Tibial nerve (tissue), 4 donors: ENCODE results near the gene ASXL1. TPM values are rescaled to one million over a fixed set of nuclear protein-coding genes. Genes with fewer than 3 reads are reported as not detected.
"Not testable (repeated sequence)": the region's sequence is repeated elsewhere in the genome, so short reads cannot be mapped to it uniquely, and the experiment has no call there.

ENCODE experiments used
- DNase-seq, 2 donors: peaks; one replicate each; pipeline ENCODE4 v3.0.0-alpha.2; 2019; ENCODE audit warnings: low spot score in 2 of 2
- H3K27ac ChIP-seq, 4 donors: fragments of 200-600 bp; sonication (generic) in 3 of 4; one replicate each; pipeline ENCODE4 v1.5.1; 2017 to 2019; ENCODE audit warnings: mild to moderate bottlenecking in 1 of 4
- H3K27me3 ChIP-seq, 2 donors: fragments of 200-600 bp; sonication (generic) in 1 of 2; one replicate each; pipeline versions ENCODE4 v1.5.1 to v1.6.0; 2017 to 2019
- H3K36me3 ChIP-seq, 3 donors: fragments of 200-600 bp; sonication (generic); one replicate each; pipeline ENCODE4 v1.5.1; 2018 to 2019
- H3K4me1 ChIP-seq, 4 donors: fragments of 200-600 bp; sonication (generic) in 3 of 4; one replicate each; pipeline ENCODE4 v1.5.1; 2017 to 2019
- H3K4me3 ChIP-seq, 4 donors: fragments of 200-600 bp; sonication (generic) in 3 of 4; one replicate each; pipeline ENCODE4 v1.5.1; 2017 to 2019; ENCODE audit warnings: mild to moderate bottlenecking in 1 of 4, moderate library complexity in 1 of 4
- H3K9me3 ChIP-seq, 4 donors: fragments of 200-600 bp; sonication (generic) in 3 of 4; one replicate each; pipeline ENCODE4 v1.5.1; 2017 to 2019
- EP300 ChIP-seq, 2 donors: sonication (generic); formaldehyde crosslinking; IDR thresholded peaks; one replicate each; pipeline ENCODE4 v1.6.1; 2017; ENCODE audit warnings: antibody characterized with exemption in 2 of 2, mild to moderate bottlenecking in 1 of 2
- POLR2A ChIP-seq, 2 donors: fragments of 450-650 bp; IDR thresholded peaks; one replicate each; pipeline ENCODE4 v1.6.1; 2017; ENCODE audit warnings: antibody characterized with exemption in 2 of 2, mild to moderate bottlenecking in 2 of 2, moderate library complexity in 2 of 2
- WGBS, 2 donors: methylation state at CpG; one replicate each; pipeline ENCODE4 v1.1.5; 2018; 5-methylcytosine and 5-hydroxymethylcytosine counted together
- total RNA-seq, 4 donors: library from RNA; depleted of rRNA; stranded (reverse); fragments of >200 nt; gene quantifications; one replicate each; pipeline ENCODE4 v1.1.0, GENCODE V29; 2016
- TF ChIP-seq, protein P1 (sequence below), 5 experiments: fragments of 200-600 bp in 3 of 5; fragments of 450-650 bp in 2 of 5; sonication (generic) in 3 of 5; IDR thresholded peaks; one replicate each; pipeline ENCODE4 v1.5.1; 2016 to 2019; ENCODE audit warnings: antibody characterized with exemption in 5 of 5, mild to moderate bottlenecking in 3 of 5, moderate library complexity in 2 of 5

ASXL1 gene
- total RNA-seq, 4 donors from 2014 or later = 108 to 194 (median 138) TPM

DNA sequence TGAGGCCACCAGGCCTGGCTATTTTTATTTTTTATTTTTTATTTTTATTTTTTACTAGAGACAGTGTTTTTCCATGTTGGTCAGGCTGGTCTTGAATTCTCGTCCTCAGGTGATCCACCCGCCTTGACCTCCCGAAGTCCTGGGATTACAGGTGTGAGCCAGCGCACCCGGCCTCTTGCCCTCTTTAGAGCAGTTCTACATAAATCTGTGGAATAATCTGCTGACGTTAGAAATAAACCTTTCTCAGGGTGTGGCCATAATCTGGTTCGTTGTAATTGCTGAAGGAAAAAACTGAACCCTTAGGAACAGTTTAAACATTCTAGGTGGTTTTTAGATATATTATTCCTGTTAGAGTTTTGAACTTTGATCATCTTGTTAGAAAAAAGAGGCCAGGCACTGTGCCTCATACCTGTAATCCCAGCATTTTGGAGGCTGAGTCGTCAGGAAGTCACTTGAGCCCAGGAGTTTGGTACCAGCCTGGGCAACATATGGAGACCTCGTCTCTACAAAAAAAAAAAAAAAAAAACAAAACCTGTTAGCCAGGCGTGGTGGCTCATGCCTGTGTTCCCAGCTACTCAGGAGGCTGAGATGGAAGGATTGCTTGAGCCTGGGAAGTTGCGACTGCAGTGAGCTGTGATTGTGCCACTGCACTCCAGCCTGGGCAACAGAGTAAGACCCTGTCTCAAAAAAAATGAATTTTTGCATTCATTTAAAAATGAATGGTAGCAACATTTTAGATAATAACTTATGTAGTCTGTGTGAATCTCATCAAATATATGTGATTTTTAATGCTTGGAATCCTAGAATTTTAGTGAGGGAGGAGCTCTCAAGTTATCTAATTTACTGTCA, 24.2 kb downstream of the ASXL1 start:
- TF ChIP-seq, protein P1, sequence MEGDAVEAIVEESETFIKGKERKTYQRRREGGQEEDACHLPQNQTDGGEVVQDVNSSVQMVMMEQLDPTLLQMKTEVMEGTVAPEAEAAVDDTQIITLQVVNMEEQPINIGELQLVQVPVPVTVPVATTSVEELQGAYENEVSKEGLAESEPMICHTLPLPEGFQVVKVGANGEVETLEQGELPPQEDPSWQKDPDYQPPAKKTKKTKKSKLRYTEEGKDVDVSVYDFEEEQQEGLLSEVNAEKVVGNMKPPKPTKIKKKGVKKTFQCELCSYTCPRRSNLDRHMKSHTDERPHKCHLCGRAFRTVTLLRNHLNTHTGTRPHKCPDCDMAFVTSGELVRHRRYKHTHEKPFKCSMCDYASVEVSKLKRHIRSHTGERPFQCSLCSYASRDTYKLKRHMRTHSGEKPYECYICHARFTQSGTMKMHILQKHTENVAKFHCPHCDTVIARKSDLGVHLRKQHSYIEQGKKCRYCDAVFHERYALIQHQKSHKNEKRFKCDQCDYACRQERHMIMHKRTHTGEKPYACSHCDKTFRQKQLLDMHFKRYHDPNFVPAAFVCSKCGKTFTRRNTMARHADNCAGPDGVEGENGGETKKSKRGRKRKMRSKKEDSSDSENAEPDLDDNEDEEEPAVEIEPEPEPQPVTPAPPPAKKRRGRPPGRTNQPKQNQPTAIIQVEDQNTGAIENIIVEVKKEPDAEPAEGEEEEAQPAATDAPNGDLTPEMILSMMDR (IDR thresholded peaks at IDR 0.05) = no peak
- TF ChIP-seq EP300 (IDR thresholded peaks at IDR 0.05) (no peak), POLR2A (IDR thresholded peaks at IDR 0.05) (no peak)
- peaks cover 0 to 41% (median 9%) of the 10 kb centered on the region in 4 donors for H3K4me1 ChIP-seq
- no peaks in the 10 kb centered on the region for H3K9me3 ChIP-seq
- no peak overlapping the region for H3K4me3 ChIP-seq
- H3K27me3 ChIP-seq = no peaks in the 10 kb centered on the region
- 87 to 89% methylated on average over 11 of the region's 11 CpGs for WGBS, 2 donors
- DNase-seq = no peak
- peaks cover 0 to 15% (median 0%) of the 10 kb centered on the region in 3 donors for H3K36me3 ChIP-seq
- no peak overlapping the region for H3K27ac ChIP-seq

- H3K4me1 ChIP-seq = peaks cover 0 to 40% (median 11%) of the 10 kb centered on the region in 4 donors
- WGBS, 2 donors = 91 to 93% methylated on average over 9 of the region's 9 CpGs
- H3K4me3 ChIP-seq, DNase-seq, H3K9me3 ChIP-seq, H3K27ac ChIP-seq, H3K27me3 ChIP-seq: not testable (repeated sequence)
- H3K36me3 ChIP-seq = peaks cover 0 to 15% (median 0%) of the 10 kb centered on the region in 3 donors
These were observed 25.3 kb downstream of the ASXL1 start for GRCh38 chr20:32383441-32383840.

- 28% methylated on average over 3 of the region's 3 CpGs for WGBS, 2 donors
- Histone ChIP-seq H3K9me3 (no peaks in the 10 kb centered on the region), H3K4me1 (peaks cover 0 to 50% (median 15%) of the 10 kb centered on the region in 4 donors), H3K27ac (peak overlapping the region in 2 of 4 donors; percentile 6 to 18), H3K36me3 (peaks cover 0 to 11% (median 0%) of the 10 kb centered on the region in 3 donors), H3K27me3 (no peaks in the 10 kb centered on the region), H3K4me3 (peak overlapping the region in 1 of 4 donors; percentile 16)
- TF ChIP-seq, protein P1 (IDR thresholded peaks at IDR 0.05) = no peak
- TF ChIP-seq POLR2A (IDR thresholded peaks at IDR 0.05) = no peak
- TF ChIP-seq EP300 (IDR thresholded peaks at IDR 0.05) = no peak
- DNase-seq = no peak
These were observed 27.4 kb downstream of the ASXL1 start for GRCh38 chr20:32385541-32385940.

- Histone ChIP-seq H3K4me3 (no peak overlapping the region), H3K36me3 (peaks cover 0 to 10% (median 0%) of the 10 kb centered on the region in 3 donors), H3K4me1 (peaks cover 0 to 50% (median 15%) of the 10 kb centered on the region in 4 donors), H3K27me3 (no peaks in the 10 kb centered on the region), H3K27ac (peak overlapping the region in 2 of 4 donors; percentile 6 to 18), H3K9me3 (no peaks in the 10 kb centered on the region)
- TF ChIP-seq, protein P1 (IDR thresholded peaks at IDR 0.05) = no peak
- TF ChIP-seq EP300 (IDR thresholded peaks at IDR 0.05) (no peak), POLR2A (IDR thresholded peaks at IDR 0.05) (no peak)
- no peak for DNase-seq
- 50 to 59% methylated on average over 1 of the region's 1 CpG for WGBS, 2 donors
These were observed 28.0 kb downstream of the ASXL1 start for GRCh38 chr20:32386091-32386490.

GRCh38 chr20:32387252-32387651, 29.1 kb downstream of the ASXL1 start:
- DNase-seq = no peak
- TF ChIP-seq EP300 (IDR thresholded peaks at IDR 0.05) (no peak), POLR2A (IDR thresholded peaks at IDR 0.05) (no peak)
- TF ChIP-seq, protein P1 (IDR thresholded peaks at IDR 0.05) = no peak
- H3K4me3 ChIP-seq = no peak overlapping the region
- H3K9me3 ChIP-seq = no peaks in the 10 kb centered on the region
- no peaks in the 10 kb centered on the region for H3K27me3 ChIP-seq
- WGBS, 2 donors = 81 to 82% methylated on average over 2 of the region's 2 CpGs
- peaks cover 0 to 16% (median 0%) of the 10 kb centered on the region in 3 donors for H3K36me3 ChIP-seq
- peaks cover 0 to 50% (median 15%) of the 10 kb centered on the region in 4 donors for H3K4me1 ChIP-seq
- H3K27ac ChIP-seq = no peak overlapping the region
